HepG2 (cell line): ENCODE measurements around the gene MTRR. TPM values are rescaled to one million over a fixed set of nuclear protein-coding genes. Genes with fewer than 3 reads are reported as not detected.
A peak's percentile ranks its signal among the peaks of the same experiment; 100 is the strongest.

Experiments
- ATAC-seq: fragments of 200-7000 bp; cut with Tn5 transposase; 3 replicates; pipeline ENCODE4 v1.9.1; 2020; ENCODE audit warnings: mild to moderate bottlenecking, moderate library complexity
- BruUV-seq: library from RNA; stranded (reverse); fragments of 400-500 nt; replicated peaks from 2 replicates; lab custom pipeline; 2021; lab: Mats Ljungman, UMichigan
- CTCF ChIA-PET: fragments of 300-600 bp; formaldehyde crosslinking; extraction: SDS; loops from one replicate; lab custom pipeline; 2021; ENCODE audit warnings: low total read pairs, inconsistent platforms, low intra/inter-chr PET ratio; lab: Yijun Ruan, JAX
- POLR2A ChIA-PET: fragments of 350-600 bp; sonication (Branson Sonifier 250); formaldehyde crosslinking; loops from one replicate; lab custom pipeline; 2020; ENCODE audit warnings: antibody characterized with exemption, inconsistent platforms; lab: Yijun Ruan, JAX
- DNase-seq: peaks from one replicate; pipeline ENCODE4 v3.0.0-alpha.2; 2015; ENCODE audit warnings: low spot score
- FAIRE-seq: peaks from 3 replicates; lab custom pipeline; 2011; peaks lifted over from hg19 to GRCh38; lab: Jason Lieb, UNC
- H2AFZ ChIP-seq: one replicate; pipeline ENCODE4 v1.6.1; 2011; ENCODE audit warnings: low read length, inconsistent platforms
- H3K27ac ChIP-seq: fragments of 300-600 bp; 3 replicates; pipeline ENCODE4 v1.8.0; 2011; ENCODE audit warnings: mixed run types, mild to moderate bottlenecking, mixed read lengths, low read length, inconsistent platforms; ENCODE audit not compliant: insufficient read depth; ENCODE audit errors: extremely low read length
- H3K27me3 ChIP-seq, 2 experiments: fragments of 200-600 bp in 1 of 2; 2 replicates in 1 of 2; 3 replicates in 1 of 2; pipeline versions ENCODE4 v1.6.0 to v1.8.0; 2011; ENCODE audit warnings: low read length in 2 of 2, mild to moderate bottlenecking in 2 of 2, moderate library complexity in 2 of 2, inconsistent platforms in 1 of 2; ENCODE audit not compliant: insufficient read depth in 2 of 2, control insufficient read depth in 1 of 2
- H3K36me3 ChIP-seq, 2 experiments: fragments of 200-600 bp in 1 of 2; replicated peaks in 1 of 2; 2 replicates in 1 of 2; 3 replicates in 1 of 2; pipeline versions ENCODE4 v1.5.1 to v1.8.0; 2011; ENCODE audit warnings: low read length in 2 of 2, inconsistent platforms in 1 of 2; ENCODE audit not compliant: insufficient read depth in 2 of 2, control insufficient read depth in 1 of 2
- H3K4me1 ChIP-seq: 2 replicates; pipeline ENCODE4 v1.5.1; 2012; ENCODE audit warnings: low read length, inconsistent platforms; ENCODE audit not compliant: insufficient read depth
- H3K4me2 ChIP-seq: 2 replicates; pipeline ENCODE4 v1.6.0; 2011; ENCODE audit warnings: low read depth, low read length, inconsistent platforms
- H3K4me3 ChIP-seq, 3 experiments: fragments of 200-600 bp in 1 of 3; sonication (generic), shearing (Covaris generic) in 1 of 3; replicated peaks in 1 of 3; 2 replicates each; pipeline ENCODE4 v1.5.1; 2011 to 2016; ENCODE audit warnings: low read length in 3 of 3, inconsistent platforms in 2 of 3, low read depth in 2 of 3, mild to moderate bottlenecking in 2 of 3, control low read depth in 1 of 3, mixed read lengths in 1 of 3; ENCODE audit not compliant: insufficient read depth in 1 of 3
- H3K79me2 ChIP-seq: one replicate; pipeline ENCODE4 v1.6.1; 2011; ENCODE audit warnings: low read length, inconsistent platforms; ENCODE audit not compliant: insufficient read depth
- H3K9ac ChIP-seq: 2 replicates; pipeline ENCODE4 v1.6.0; 2011; ENCODE audit warnings: mild to moderate bottlenecking, low read depth, low read length, inconsistent platforms; ENCODE audit not compliant: insufficient read depth
- H3K9me3 ChIP-seq: 2 replicates; pipeline ENCODE4 v1.5.1; 2012; ENCODE audit warnings: mild to moderate bottlenecking, low read length
- H4K20me1 ChIP-seq: 2 replicates; pipeline ENCODE4 v1.6.0; 2011; ENCODE audit warnings: inconsistent platforms, mild to moderate bottlenecking, low read length, moderate library complexity; ENCODE audit not compliant: insufficient read depth
- FOXO4 ChIP-seq: sonication (generic); formaldehyde crosslinking; conservative IDR thresholded peaks from 2 replicates; pipeline ENCODE4 v1.8.1; 2023; ENCODE audit warnings: missing genetic modification reagents
- HNF1A ChIP-seq, 2 experiments: sonication (generic) in 1 of 2; formaldehyde crosslinking in 1 of 2; IDR thresholded peaks; 2 replicates each; pipeline versions ENCODE4 v1.4.0 to v1.6.1; 2016 to 2020; ENCODE audit warnings: borderline replicate concordance in 1 of 2, low read depth in 1 of 2, mild to moderate bottlenecking in 1 of 2, missing genetic modification reagents in 1 of 2
- HNRNPLL ChIP-seq: fragments of 200-400 bp; formaldehyde crosslinking; IDR thresholded peaks from 2 replicates; pipeline ENCODE4 v1.6.1; 2017; ENCODE audit warnings: mild to moderate bottlenecking, low read depth, low read length; ENCODE audit not compliant: poor library complexity, severe bottlenecking
- HOXA5 ChIP-seq: sonication (generic); formaldehyde crosslinking; IDR thresholded peaks from 2 replicates; pipeline ENCODE4 v1.4.0; 2020; ENCODE audit warnings: missing genetic modification reagents
- MAFK ChIP-seq, 2 experiments: IDR thresholded peaks in 1 of 2; conservative IDR thresholded peaks in 1 of 2; 2 replicates each; pipeline ENCODE4 v1.6.1; 2011; ENCODE audit warnings: improper control_type of control experiment in 2 of 2, low read length in 2 of 2
- PHF5A ChIP-seq: IDR thresholded peaks from one replicate; pipeline ENCODE4 v1.6.1; 2018; ENCODE audit warnings: low read depth, missing genetic modification reagents; ENCODE audit not compliant: unreplicated experiment
- SOX5 ChIP-seq: IDR thresholded peaks from 2 replicates; pipeline ENCODE4 v1.6.1; 2016; ENCODE audit warnings: borderline replicate concordance
- ZBTB1 ChIP-seq: sonication (generic); formaldehyde crosslinking; IDR thresholded peaks from 2 replicates; pipeline ENCODE4 v1.4.0; 2020; ENCODE audit warnings: missing genetic modification reagents, borderline replicate concordance
- ZBTB21 ChIP-seq: sonication (generic); formaldehyde crosslinking; IDR thresholded peaks from 2 replicates; pipeline ENCODE4 v1.4.0; 2020; ENCODE audit warnings: missing genetic modification reagents
- ZBTB3 ChIP-seq: sonication (generic); formaldehyde crosslinking; IDR thresholded peaks from 2 replicates; pipeline ENCODE4 v1.4.0; 2020; ENCODE audit warnings: low read depth, mild to moderate bottlenecking, moderate library complexity, missing genetic modification reagents, borderline replicate concordance
- ZNF251 ChIP-seq: sonication (generic); formaldehyde crosslinking; IDR thresholded peaks from 2 replicates; pipeline ENCODE4 v1.9.0; 2021; ENCODE audit warnings: mild to moderate bottlenecking, missing genetic modification reagents
- ZNF567 ChIP-seq: sonication (generic); formaldehyde crosslinking; IDR thresholded peaks from 2 replicates; pipeline ENCODE4 v1.8.1; 2023; ENCODE audit warnings: mild to moderate bottlenecking, missing genetic modification reagents, borderline replicate concordance
- ZNF781 ChIP-seq: sonication (generic); formaldehyde crosslinking; IDR thresholded peaks from 2 replicates; pipeline ENCODE4 v1.5.1; 2020; ENCODE audit warnings: borderline replicate concordance, mild to moderate bottlenecking, missing genetic modification reagents; ENCODE audit errors: not compliant biosample characterization
- WGBS: methylation state at CpG from one replicate; pipeline ENCODE4 v1.1.6; 2017; ENCODE audit warnings: low lambda C conversion rate; 5-methylcytosine and 5-hydroxymethylcytosine counted together
- in situ Hi-C: cut with HindIII; loops from 2 replicates; pipeline ENCODE4 v1.10.0; 2017; ENCODE audit warnings: low pct_unique_long_range_greater_than_20kb; ENCODE audit not compliant: extremely low pct_ligation_motif_present
- intact Hi-C: fragments of 100-400 bp; cut with micrococcal nuclease; formaldehyde crosslinking; loops from one replicate; pipeline ENCODE4 v1.10.0; 2022; ENCODE audit not compliant: unreplicated experiment
- polyA plus RNA-seq, 8 experiments: library from polyadenylated mRNA; depleted of rRNA in 3 of 8; stranded (reverse) in 7 of 8; unstranded in 1 of 8; fragments of >200 nt; fragmentation: Illumina TruSeq in 4 of 8; extraction: Trizol in 4 of 8; gene quantifications; 2 replicates each; pipeline versions ENCODE4 v1.2.1 to v1.2.3, GENCODE V29; 2011 to 2016; ENCODE audit warnings: low read depth in 4 of 8, missing spikeins in 1 of 8, mixed read lengths in 1 of 8; ENCODE audit not compliant: insufficient read depth in 1 of 8
- total RNA-seq, 5 experiments: library from RNA; depleted of rRNA; stranded (reverse); fragments of >200 nt; fragmentation: Illumina TruSeq; extraction: Trizol; gene quantifications; 2 replicates each; pipeline ENCODE4 v1.2.3, GENCODE V29; 2016; ENCODE audit warnings: low read depth in 1 of 5

Gene MTRR
- total and polyA plus RNA-seq, 2 of the 13 experiments (the other 11 are each of a cell fraction or from before 2014, with no cell fraction given), result 39.2 to 59.2 TPM

- in situ Hi-C loops (no loop called here), intact Hi-C loops (no loop called here)
- Histone ChIP-seq H3K4me2 (no peak overlapping the region), H2AFZ (no peak overlapping the region), H3K9ac (no peak overlapping the region), H3K79me2 (no peaks in the 10 kb centered on the region), H3K4me3 (no peak overlapping the region), H3K27me3 (peaks cover 0 to 6% of the 10 kb centered on the region in 2 experiments; a peak in 1 of 5 replicates), H3K27ac (no peak overlapping the region), H3K36me3 (no peaks in the 10 kb centered on the region), H4K20me1 (no peaks in the 10 kb centered on the region), H3K4me1 (no peaks in the 10 kb centered on the region), H3K9me3 (no peaks in the 10 kb centered on the region)
- no TSS peak for BruUV-seq
- peak; percentile 11 to 63; a peak in 2 of 4 replicates for TF ChIP-seq MAFK (conservative IDR thresholded peaks at IDR 0.05 in 1 of 2, IDR thresholded peaks at IDR 0.05 in 1 of 2; ENCODE audit: low read length in 2 of 2)
- no peak for TF ChIP-seq ZBTB1 (CRISPR knock-in tag)
- FAIRE-seq (no peak), ATAC-seq (no peak), DNase-seq (no peak)
- ChIA-PET POLR2A (no interaction called here), CTCF (no interaction called here)
- 33% methylated on average over 4 of the region's 4 CpGs for WGBS
These were observed 34.0 kb upstream of the MTRR start for GRCh38 chr5:7834982-7835381.

- intact Hi-C loops, result no loop called here
- no peaks in the 10 kb centered on the region for H3K4me1 ChIP-seq
- no peaks in the 10 kb centered on the region for H4K20me1 ChIP-seq
- no peak overlapping the region for H2AFZ ChIP-seq
- H3K9me3 ChIP-seq, result no peaks in the 10 kb centered on the region
- POLR2A ChIA-PET, result no interaction called here
- no peaks in the 10 kb centered on the region for H3K36me3 ChIP-seq
- BruUV-seq, result no TSS peak
- H3K27me3 ChIP-seq, result no peaks in the 10 kb centered on the region
- in situ Hi-C loops, result no loop called here
- H3K4me2 ChIP-seq, result no peak overlapping the region
- H3K9ac ChIP-seq, result no peak overlapping the region
- ATAC-seq (no peak), DNase-seq (no peak), FAIRE-seq (no peak)
- CTCF ChIA-PET, result no interaction called here
- H3K27ac ChIP-seq, result no peak overlapping the region
- no peaks in the 10 kb centered on the region for H3K79me2 ChIP-seq
- WGBS, result 6% methylated on average over 3 of the region's 3 CpGs
- no peak overlapping the region for H3K4me3 ChIP-seq
- TF ChIP-seq HNF1A (IDR thresholded peaks at IDR 0.05; ENCODE audit: low read depth) (no peak), HNF1A (CRISPR knock-in tag; IDR thresholded peaks at IDR 0.05; ENCODE audit: borderline replicate concordance) (no peak), ZNF781 (no peak), SOX5 (no peak), ZNF567 (CRISPR knock-in tag) (no peak), HOXA5 (CRISPR knock-in tag) (no peak), ZNF251 (CRISPR knock-in tag) (no peak), HNRNPLL (no peak), ZBTB3 (CRISPR knock-in tag) (no peak), FOXO4 (CRISPR knock-in tag) (no peak), ZBTB21 (CRISPR knock-in tag) (no peak), PHF5A (CRISPR knock-in tag) (no peak)
These were observed 31.5 kb upstream of the MTRR start for GRCh38 chr5:7837403-7837802.
